HL-60 (cell line): ENCODE results near the gene JAKMIP1.

Experiments
- DNase-seq, 2 experiments: peaks; one replicate each; pipeline ENCODE4 v3.0.0-alpha.2; 2010 to 2020; ENCODE audit warnings: low read depth in 1 of 2, low spot score in 1 of 2
- H3K27ac ChIP-seq: fragments of 250-450 bp; sonication (Bioruptor Pico); replicated peaks from 2 replicates; pipeline ENCODE4 v1.5.1; 2020; ENCODE audit warnings: mild to moderate bottlenecking, moderate library complexity
- H3K27me3 ChIP-seq: fragments of 250-450 bp; sonication (Bioruptor Pico); 2 replicates; pipeline ENCODE4 v1.5.1; 2021; ENCODE audit warnings: mild to moderate bottlenecking, moderate library complexity; ENCODE audit not compliant: insufficient read depth, poor library complexity, severe bottlenecking
- H3K4me3 ChIP-seq: replicated peaks from 2 replicates; pipeline ENCODE4 v1.5.1; 2011; ENCODE audit warnings: mild to moderate bottlenecking, control low read depth, low read length; ENCODE audit not compliant: insufficient read depth
- GABPA ChIP-seq: IDR thresholded peaks from 2 replicates; pipeline ENCODE4 v1.6.1; 2012; ENCODE audit warnings: low read depth
- POLR2AphosphoS5 ChIP-seq: IDR thresholded peaks from 2 replicates; pipeline ENCODE4 v1.6.1; 2012; ENCODE audit warnings: low read depth
- SPI1 ChIP-seq: IDR thresholded peaks from 2 replicates; pipeline ENCODE4 v1.6.1; 2012; ENCODE audit warnings: low read depth, mild to moderate bottlenecking, borderline replicate concordance
- TF ChIP-seq, protein P1 (sequence below): IDR thresholded peaks from 2 replicates; pipeline ENCODE4 v1.6.1; 2012; ENCODE audit warnings: low read depth; ENCODE audit not compliant: insufficient replicate concordance
- TF ChIP-seq, protein P2 (sequence below): IDR thresholded peaks from one replicate; pipeline ENCODE4 v1.5.1; 2011; ENCODE audit warnings: low read length, control low read depth, inconsistent platforms; ENCODE audit not compliant: insufficient read depth

The JAKMIP1 gene

GRCh38 chr4:6024313-6024960 lies 175.9 kb downstream of the JAKMIP1 start:
- TF ChIP-seq POLR2AphosphoS5 (no peak), SPI1 (no peak), GABPA (no peak)
- TF ChIP-seq, protein P1, sequence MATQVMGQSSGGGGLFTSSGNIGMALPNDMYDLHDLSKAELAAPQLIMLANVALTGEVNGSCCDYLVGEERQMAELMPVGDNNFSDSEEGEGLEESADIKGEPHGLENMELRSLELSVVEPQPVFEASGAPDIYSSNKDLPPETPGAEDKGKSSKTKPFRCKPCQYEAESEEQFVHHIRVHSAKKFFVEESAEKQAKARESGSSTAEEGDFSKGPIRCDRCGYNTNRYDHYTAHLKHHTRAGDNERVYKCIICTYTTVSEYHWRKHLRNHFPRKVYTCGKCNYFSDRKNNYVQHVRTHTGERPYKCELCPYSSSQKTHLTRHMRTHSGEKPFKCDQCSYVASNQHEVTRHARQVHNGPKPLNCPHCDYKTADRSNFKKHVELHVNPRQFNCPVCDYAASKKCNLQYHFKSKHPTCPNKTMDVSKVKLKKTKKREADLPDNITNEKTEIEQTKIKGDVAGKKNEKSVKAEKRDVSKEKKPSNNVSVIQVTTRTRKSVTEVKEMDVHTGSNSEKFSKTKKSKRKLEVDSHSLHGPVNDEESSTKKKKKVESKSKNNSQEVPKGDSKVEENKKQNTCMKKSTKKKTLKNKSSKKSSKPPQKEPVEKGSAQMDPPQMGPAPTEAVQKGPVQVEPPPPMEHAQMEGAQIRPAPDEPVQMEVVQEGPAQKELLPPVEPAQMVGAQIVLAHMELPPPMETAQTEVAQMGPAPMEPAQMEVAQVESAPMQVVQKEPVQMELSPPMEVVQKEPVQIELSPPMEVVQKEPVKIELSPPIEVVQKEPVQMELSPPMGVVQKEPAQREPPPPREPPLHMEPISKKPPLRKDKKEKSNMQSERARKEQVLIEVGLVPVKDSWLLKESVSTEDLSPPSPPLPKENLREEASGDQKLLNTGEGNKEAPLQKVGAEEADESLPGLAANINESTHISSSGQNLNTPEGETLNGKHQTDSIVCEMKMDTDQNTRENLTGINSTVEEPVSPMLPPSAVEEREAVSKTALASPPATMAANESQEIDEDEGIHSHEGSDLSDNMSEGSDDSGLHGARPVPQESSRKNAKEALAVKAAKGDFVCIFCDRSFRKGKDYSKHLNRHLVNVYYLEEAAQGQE, result no peak
- TF ChIP-seq, protein P2, sequence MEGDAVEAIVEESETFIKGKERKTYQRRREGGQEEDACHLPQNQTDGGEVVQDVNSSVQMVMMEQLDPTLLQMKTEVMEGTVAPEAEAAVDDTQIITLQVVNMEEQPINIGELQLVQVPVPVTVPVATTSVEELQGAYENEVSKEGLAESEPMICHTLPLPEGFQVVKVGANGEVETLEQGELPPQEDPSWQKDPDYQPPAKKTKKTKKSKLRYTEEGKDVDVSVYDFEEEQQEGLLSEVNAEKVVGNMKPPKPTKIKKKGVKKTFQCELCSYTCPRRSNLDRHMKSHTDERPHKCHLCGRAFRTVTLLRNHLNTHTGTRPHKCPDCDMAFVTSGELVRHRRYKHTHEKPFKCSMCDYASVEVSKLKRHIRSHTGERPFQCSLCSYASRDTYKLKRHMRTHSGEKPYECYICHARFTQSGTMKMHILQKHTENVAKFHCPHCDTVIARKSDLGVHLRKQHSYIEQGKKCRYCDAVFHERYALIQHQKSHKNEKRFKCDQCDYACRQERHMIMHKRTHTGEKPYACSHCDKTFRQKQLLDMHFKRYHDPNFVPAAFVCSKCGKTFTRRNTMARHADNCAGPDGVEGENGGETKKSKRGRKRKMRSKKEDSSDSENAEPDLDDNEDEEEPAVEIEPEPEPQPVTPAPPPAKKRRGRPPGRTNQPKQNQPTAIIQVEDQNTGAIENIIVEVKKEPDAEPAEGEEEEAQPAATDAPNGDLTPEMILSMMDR, result no peak
- Histone ChIP-seq H3K27ac (no peak overlapping the region), H3K4me3 (no peak overlapping the region), H3K27me3 (no peaks in the 10 kb centered on the region)
- no peak for DNase-seq

GRCh38 chr4:6023731-6024130 lies 176.6 kb downstream of the JAKMIP1 start:
- H3K27ac ChIP-seq, result no peak overlapping the region
- H3K4me3 ChIP-seq, result no peak overlapping the region
- H3K27me3 ChIP-seq, result no peaks in the 10 kb centered on the region
- TF ChIP-seq, protein P1, result no peak
- TF ChIP-seq GABPA (no peak), POLR2AphosphoS5 (no peak), SPI1 (no peak)
- TF ChIP-seq, protein P2, result no peak
- DNase-seq, result no peak

- DNase-seq, result no peak
- H3K4me3 ChIP-seq, result no peak overlapping the region
- H3K27ac ChIP-seq, result no peak overlapping the region
- TF ChIP-seq, protein P1, result no peak
- TF ChIP-seq SPI1 (no peak), GABPA (no peak), POLR2AphosphoS5 (no peak)
- TF ChIP-seq, protein P2, result no peak
- H3K27me3 ChIP-seq, result no peaks in the 10 kb centered on the region
Measured at GRCh38 chr4:6022607-6023288, 177.6 kb downstream of the JAKMIP1 start.
